GM13976 (cell line): ENCODE measurements around the gene ELMO1.

Experiments used
- DNase-seq: peaks from one replicate; pipeline ENCODE4 v3.0.0; 2012; ENCODE audit warnings: low spot score
- CTCF ChIP-seq: IDR thresholded peaks from 2 replicates; pipeline ENCODE4 v1.5.1; 2012; ENCODE audit warnings: borderline replicate concordance, mild to moderate bottlenecking; ENCODE audit not compliant: insufficient read depth; ENCODE audit errors: extremely low read depth, missing control alignments, control extremely low read depth
- in situ Hi-C: fragments of 300-500 bp; cut with MboI; formaldehyde crosslinking; loops from one replicate; pipeline ENCODE4 v1.12.0; 2022; ENCODE audit warnings: low sequenced_read_pairs, mixed read lengths, inconsistent platforms; ENCODE audit not compliant: unreplicated experiment

Gene ELMO1

GRCh38 chr7:37089972-37090371, 358.7 kb downstream of the ELMO1 start:
- in situ Hi-C loops: no loop called here
- no peak for DNase-seq
- TF ChIP-seq CTCF: no peak

GRCh38 chr7:37085600-37085999, 363.1 kb downstream of the ELMO1 start:
- no peak for DNase-seq
- TF ChIP-seq CTCF: no peak
- in situ Hi-C loops: no loop called here

GRCh38 chr7:37084303-37084702, 364.4 kb downstream of the ELMO1 start:
- in situ Hi-C loops: no loop called here
- no peak for TF ChIP-seq CTCF
- DNase-seq: no peak

- in situ Hi-C loops: no loop called here
- no peak for DNase-seq
- no peak for TF ChIP-seq CTCF
Measured at GRCh38 chr7:37083311-37084096, 365.2 kb downstream of the ELMO1 start.

GRCh38 chr7:37081436-37081835, 367.2 kb downstream of the ELMO1 start:
- TF ChIP-seq CTCF: no peak
- DNase-seq: no peak
- in situ Hi-C loops: no loop called here

- DNase-seq: no peak
- in situ Hi-C loops: no loop called here
- no peak for TF ChIP-seq CTCF
Measured at GRCh38 chr7:37079420-37079819, 369.2 kb downstream of the ELMO1 start.

- in situ Hi-C loops: no loop called here
- no peak for TF ChIP-seq CTCF
- DNase-seq: no peak
Measured at GRCh38 chr7:37076668-37077067, 372.0 kb downstream of the ELMO1 start.
